GM10248 (cell line): ENCODE results near the gene EFEMP2.

ENCODE experiments used
- CTCF ChIA-PET: fragments of 300-600 bp; sonication (Branson Sonifier 250); formaldehyde crosslinking; extraction: SDS; loops from one replicate; lab custom pipeline; 2021; ENCODE audit warnings: antibody characterized with exemption; lab: Yijun Ruan, JAX
- POLR2A ChIA-PET: fragments of 350-650 bp; sonication (Branson Sonifier 250); formaldehyde crosslinking; extraction: SDS; loops from one replicate; lab custom pipeline; 2020; ENCODE audit warnings: antibody characterized with exemption; lab: Yijun Ruan, JAX
- DNase-seq: peaks from one replicate; pipeline ENCODE4 v3.0.0; 2012; ENCODE audit errors: extremely low spot score
- CTCF ChIP-seq: IDR thresholded peaks from 2 replicates; pipeline ENCODE4 v1.5.1; 2012; ENCODE audit warnings: mild to moderate bottlenecking, low read depth; ENCODE audit errors: extremely low read depth, missing control alignments, control extremely low read depth

EFEMP2 gene

GRCh38 chr11:65915101-65915820 is 42.7 kb upstream of the EFEMP2 start:
- no peak for TF ChIP-seq CTCF
- POLR2A ChIA-PET, result interaction anchor here (1.2 kb wide), 1 partner anchor 23 kb away, joined by 4 read pairs; no protein-coding TSS in a partner anchor
- CTCF ChIA-PET, result interaction anchor here (1.2 to 1.7 kb wide), 4 partner anchors 23 to 523 kb away, joined by 3 to 7 read pairs (median 4); partner anchors contain the start of genes CCDC85B and MRPL11
- no peak for DNase-seq

GRCh38 chr11:65912845-65913244 is 40.2 kb upstream of the EFEMP2 start:
- ChIA-PET CTCF (interaction anchor here (1.0 to 2.9 kb wide), 6 partner anchors 10 to 201 kb away, joined by 3 to 15 read pairs (median 6); partner anchors contain the start of genes FIBP and KAT5), POLR2A (no interaction called here)
- no peak for TF ChIP-seq CTCF
- DNase-seq, result peak; percentile 52

- no peak for DNase-seq
- ChIA-PET POLR2A (interaction anchor here (0.5 kb wide), 1 partner anchor 89 kb away, joined by 3 read pairs; no protein-coding TSS in a partner anchor), CTCF (interaction anchor here (0.8 to 2.9 kb wide), 8 partner anchors 11 to 200 kb away, joined by 3 to 15 read pairs (median 4); partner anchors contain the start of genes FIBP, FOSL1 and KAT5)
- no peak for TF ChIP-seq CTCF
Measured at GRCh38 chr11:65911682-65912568, 39.3 kb upstream of the EFEMP2 start.

- DNase-seq, result no peak
- no peak for TF ChIP-seq CTCF
- ChIA-PET POLR2A (interaction anchor here (0.7 kb wide), 1 partner anchor 18 kb away, joined by 4 read pairs; no protein-coding TSS in a partner anchor), CTCF (interaction anchor here (1.1 to 3.3 kb wide), 5 partner anchors 7 to 128 kb away, joined by 3 to 12 read pairs (median 5); partner anchors contain the start of genes FIBP and FOSL1)
Measured at GRCh38 chr11:65907878-65908277, 35.3 kb upstream of the EFEMP2 start.

GRCh38 chr11:65906602-65907001 is 34.0 kb upstream of the EFEMP2 start:
- CTCF ChIA-PET, result interaction anchor here (1.2 to 8.0 kb wide), 5 partner anchors 11 to 47 kb away, joined by 3 to 80 read pairs (median 5); partner anchors contain the start of genes CCDC85B and FIBP
- TF ChIP-seq CTCF, result no peak
- no peak for DNase-seq
- POLR2A ChIA-PET, result no interaction called here

- CTCF ChIA-PET, result interaction anchor here (4.8 to 8.0 kb wide), 2 partner anchors 12 to 18 kb away, joined by 29 to 80 read pairs; partner anchors contain the start of genes CCDC85B and FIBP
- TF ChIP-seq CTCF, result no peak
- no peak for DNase-seq
- POLR2A ChIA-PET, result no interaction called here
Measured at GRCh38 chr11:65903715-65904114, 31.1 kb upstream of the EFEMP2 start.
